Neuronal stem cell (in vitro differentiated cells): ENCODE measurements around the gene SYNE2.

Experiments used
- DNase-seq: peaks from one replicate; pipeline ENCODE4 v3.0.0-alpha.2; 2013; ENCODE audit warnings: low spot score
- H2AFZ ChIP-seq: one replicate; pipeline ENCODE4 v1.6.1; 2013; ENCODE audit warnings: mild to moderate bottlenecking, low read length, inconsistent platforms
- H2AK5ac ChIP-seq: 2 replicates; pipeline ENCODE4 v1.6.1; 2013; ENCODE audit warnings: low read depth, mild to moderate bottlenecking, inconsistent platforms, low read length, moderate library complexity, mixed read lengths
- H2BK120ac ChIP-seq: 2 replicates; pipeline ENCODE4 v1.6.1; 2013; ENCODE audit warnings: low read depth, mild to moderate bottlenecking, inconsistent platforms, low read length, moderate library complexity, mixed read lengths
- H2BK12ac ChIP-seq: one replicate; pipeline ENCODE4 v1.6.1; 2013; ENCODE audit warnings: low read length, inconsistent platforms
- H2BK15ac ChIP-seq: 2 replicates; pipeline ENCODE4 v1.6.1; 2013; ENCODE audit warnings: mild to moderate bottlenecking, low read length, inconsistent platforms, mixed read lengths
- H2BK5ac ChIP-seq: one replicate; pipeline ENCODE4 v1.6.1; 2013; ENCODE audit warnings: inconsistent platforms, mild to moderate bottlenecking, low read length, moderate library complexity
- H3K14ac ChIP-seq: one replicate; pipeline ENCODE4 v1.6.1; 2013; ENCODE audit warnings: low read length, inconsistent platforms
- H3K18ac ChIP-seq: 2 replicates; pipeline ENCODE4 v1.6.1; 2013; ENCODE audit warnings: low read length, inconsistent platforms
- H3K23ac ChIP-seq: 2 replicates; pipeline ENCODE4 v1.6.1; 2013; ENCODE audit warnings: low read depth, mild to moderate bottlenecking, mixed read lengths, low read length, inconsistent platforms; ENCODE audit not compliant: poor library complexity
- H3K27ac ChIP-seq: replicated peaks from 3 replicates; pipeline ENCODE4 v1.5.1; 2013; ENCODE audit warnings: low read length, inconsistent platforms
- H3K27me3 ChIP-seq, 3 experiments: 2 replicates each; pipeline ENCODE4 v1.6.1; 2013; ENCODE audit warnings: low read length in 3 of 3, mild to moderate bottlenecking in 2 of 3, inconsistent platforms in 1 of 3, low read depth in 1 of 3, mixed read lengths in 1 of 3, moderate library complexity in 1 of 3; ENCODE audit not compliant: control insufficient read depth in 3 of 3, insufficient read depth in 3 of 3
- H3K36me3 ChIP-seq, 2 donors: replicated peaks in 1 of 2; 2 replicates each; pipeline ENCODE4 v1.6.1; 2013; ENCODE audit warnings: low read length in 2 of 2; ENCODE audit not compliant: control insufficient read depth in 2 of 2, insufficient read depth in 2 of 2
- H3K4ac ChIP-seq: 2 replicates; pipeline ENCODE4 v1.6.1; 2013; ENCODE audit warnings: inconsistent platforms, mild to moderate bottlenecking, low read length, moderate library complexity
- H3K4me1 ChIP-seq, 2 donors: 1 replicate in 1 of 2; 2 replicates in 1 of 2; pipeline ENCODE4 v1.6.1; 2013; ENCODE audit warnings: low read length in 2 of 2, low read depth in 1 of 2; ENCODE audit not compliant: control insufficient read depth in 2 of 2, insufficient read depth in 1 of 2
- H3K4me2 ChIP-seq: one replicate; pipeline ENCODE4 v1.6.1; 2013; ENCODE audit warnings: mild to moderate bottlenecking, low read length, inconsistent platforms; ENCODE audit not compliant: insufficient read depth, poor library complexity, severe bottlenecking
- H3K4me3 ChIP-seq, 2 donors: 2 replicates each; pipeline ENCODE4 v1.5.1; 2013; ENCODE audit warnings: low read length in 2 of 2, mild to moderate bottlenecking in 2 of 2, inconsistent platforms in 1 of 2, moderate library complexity in 1 of 2
- H3K79me1 ChIP-seq: one replicate; pipeline ENCODE4 v1.6.1; 2013; ENCODE audit warnings: low read depth, mild to moderate bottlenecking, inconsistent platforms, low read length, moderate library complexity
- H3K9ac ChIP-seq: one replicate; pipeline ENCODE4 v1.6.1; 2013; ENCODE audit warnings: mild to moderate bottlenecking, low read depth, low read length, inconsistent platforms; ENCODE audit not compliant: poor library complexity
- H3K9me3 ChIP-seq, 2 donors: replicated peaks in 1 of 2; 2 replicates each; pipeline versions ENCODE3 to v1.6.1; 2013; ENCODE audit warnings: low read length in 2 of 2, mild to moderate bottlenecking in 2 of 2, inconsistent platforms in 1 of 2, low read depth in 1 of 2, mixed read lengths in 1 of 2, moderate library complexity in 1 of 2; ENCODE audit not compliant: control insufficient read depth in 2 of 2, insufficient read depth in 1 of 2
- H4K8ac ChIP-seq: one replicate; pipeline ENCODE4 v1.6.1; 2013; ENCODE audit warnings: low read depth, mild to moderate bottlenecking, inconsistent platforms, low read length, moderate library complexity
- H4K91ac ChIP-seq: one replicate; pipeline ENCODE4 v1.6.1; 2013; ENCODE audit warnings: low read length, low read depth, mild to moderate bottlenecking, inconsistent platforms; ENCODE audit not compliant: poor library complexity
- WGBS, 2 donors: extraction: QIAGEN DNeasy Blood & Tissue Kit; methylation state at CpG; one replicate each; pipeline ENCODE4 v1.1.7; 2013; ENCODE audit warnings: missing lambda C conversion rate in 2 of 2, mixed read lengths in 1 of 2; ENCODE audit not compliant: insufficient read length in 2 of 2, insufficient replicate concordance in 1 of 2; ENCODE audit errors: extremely low coverage in 2 of 2; 5-methylcytosine and 5-hydroxymethylcytosine counted together

SYNE2 gene

DNA sequence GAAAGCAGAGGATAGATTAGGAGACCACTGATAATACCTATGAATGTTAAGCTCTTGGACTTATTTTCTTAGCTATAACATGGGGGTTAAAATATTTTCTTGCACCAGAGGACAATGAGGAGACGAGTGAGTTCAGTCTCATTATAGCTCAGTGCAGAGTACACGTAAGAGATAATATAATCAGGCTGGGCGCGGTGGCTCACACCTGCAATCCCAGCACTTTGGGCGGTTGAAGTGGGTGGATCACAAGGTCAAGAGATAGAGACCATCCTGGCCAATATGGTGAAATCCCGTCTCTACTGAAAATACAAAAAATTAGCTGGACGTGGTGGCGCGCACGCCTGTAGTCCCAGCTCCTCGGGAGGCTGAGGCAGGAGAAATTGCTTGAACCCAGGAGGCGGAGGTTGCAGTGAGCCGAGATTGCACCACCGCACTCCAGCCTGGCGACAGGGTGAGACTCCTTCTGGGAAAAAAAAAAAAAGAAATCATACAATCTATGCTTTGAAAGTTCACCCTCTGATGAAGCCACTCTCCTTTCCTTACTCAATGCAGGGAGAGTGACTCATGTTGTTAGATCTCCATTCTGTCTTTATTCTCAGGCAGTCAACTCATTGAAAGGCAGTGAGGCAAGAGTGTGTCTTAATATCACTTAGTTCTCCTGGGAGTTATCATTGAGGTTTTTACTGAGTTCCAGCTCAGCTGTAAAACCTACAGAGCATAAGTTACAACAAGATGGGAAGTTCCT, 134.2 kb downstream of the SYNE2 start:
- H2BK15ac ChIP-seq: no peak overlapping the region
- H3K4ac ChIP-seq: no peak overlapping the region
- no peak overlapping the region for H3K4me2 ChIP-seq
- peak; percentile 2 for DNase-seq
- no peak overlapping the region for H3K9ac ChIP-seq
- H3K23ac ChIP-seq: no peak overlapping the region
- H3K14ac ChIP-seq: no peak overlapping the region
- H3K9me3 ChIP-seq: no peaks in the 10 kb centered on the region
- H3K27ac ChIP-seq: no peak overlapping the region
- H3K27me3 ChIP-seq: no peaks in the 10 kb centered on the region
- no peak overlapping the region for H4K8ac ChIP-seq
- H2BK120ac ChIP-seq: no peak overlapping the region
- no peak overlapping the region for H4K91ac ChIP-seq
- no peak overlapping the region for H3K4me3 ChIP-seq
- no peak overlapping the region for H3K18ac ChIP-seq
- no peak overlapping the region for H2BK12ac ChIP-seq
- H3K36me3 ChIP-seq: peaks cover 6 to 78% of the 10 kb centered on the region in 2 donors
- no peaks in the 10 kb centered on the region for H3K4me1 ChIP-seq
- no CpG with 5 or more reads among the region's 15 CpGs for WGBS, 2 donors
- H2AFZ ChIP-seq: no peak overlapping the region
- no peak overlapping the region for H2BK5ac ChIP-seq
- H3K79me1 ChIP-seq: no peaks in the 10 kb centered on the region
- H2AK5ac ChIP-seq: no peak overlapping the region

DNA sequence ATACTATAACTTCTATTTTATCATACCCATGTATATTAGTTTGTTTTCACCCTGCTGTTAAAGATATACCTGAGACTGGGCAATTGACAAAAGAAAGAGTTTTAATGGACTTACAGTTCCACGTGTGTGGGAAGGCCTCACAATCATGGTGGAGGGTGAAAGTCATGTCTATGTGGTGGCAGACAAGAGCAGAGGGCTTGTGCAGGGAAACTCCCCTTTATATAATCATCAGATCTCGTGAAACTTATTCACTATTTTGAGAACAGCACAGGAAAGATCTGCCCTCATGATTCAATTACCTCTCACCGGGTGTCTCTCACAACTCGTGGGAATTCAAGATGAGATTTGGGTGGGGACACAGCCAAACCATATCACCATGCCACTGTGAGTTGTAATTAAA, 135.8 kb downstream of the SYNE2 start:
- H3K79me1 ChIP-seq: no peaks in the 10 kb centered on the region
- H3K27ac ChIP-seq: no peak overlapping the region
- H3K36me3 ChIP-seq: peaks cover 10 to 78% of the 10 kb centered on the region in 2 donors
- H2AK5ac ChIP-seq: no peak overlapping the region
- H3K23ac ChIP-seq: no peak overlapping the region
- no peak overlapping the region for H2BK15ac ChIP-seq
- H3K18ac ChIP-seq: no peak overlapping the region
- no peak overlapping the region for H2BK12ac ChIP-seq
- no peak overlapping the region for H4K91ac ChIP-seq
- no peak for DNase-seq
- H2BK120ac ChIP-seq: no peak overlapping the region
- no peak overlapping the region for H3K4me3 ChIP-seq
- no CpG with 5 or more reads among the region's 4 CpGs for WGBS, 2 donors
- no peak overlapping the region for H3K9ac ChIP-seq
- no peaks in the 10 kb centered on the region for H3K9me3 ChIP-seq
- H3K27me3 ChIP-seq: no peaks in the 10 kb centered on the region
- no peak overlapping the region for H2BK5ac ChIP-seq
- no peak overlapping the region for H3K14ac ChIP-seq
- H2AFZ ChIP-seq: no peak overlapping the region
- H3K4me2 ChIP-seq: no peak overlapping the region
- no peaks in the 10 kb centered on the region for H3K4me1 ChIP-seq
- H4K8ac ChIP-seq: no peak overlapping the region
- H3K4ac ChIP-seq: no peak overlapping the region

DNA sequence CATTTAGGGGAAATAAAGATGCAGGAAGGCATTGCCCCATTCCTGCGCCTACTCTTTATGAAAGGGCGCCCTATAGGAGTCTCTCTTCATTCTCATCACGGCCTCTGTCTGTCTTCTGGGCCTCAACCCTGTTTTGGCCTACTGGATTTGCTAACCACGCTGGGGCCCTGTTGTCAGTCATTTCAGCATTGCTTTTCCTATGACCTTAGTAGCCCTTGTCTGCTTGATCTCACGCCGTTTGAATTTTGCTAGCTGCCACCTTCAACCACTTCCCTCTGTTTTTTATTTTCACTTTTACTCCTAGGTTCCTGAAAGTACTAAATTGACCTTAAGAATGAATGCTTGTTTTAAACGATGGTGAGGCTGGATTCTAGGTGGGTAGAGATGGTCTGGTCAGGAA, 139.0 kb downstream of the SYNE2 start:
- Histone ChIP-seq H2BK15ac (no peak overlapping the region), H2AFZ (no peak overlapping the region), H3K4me3 (no peak overlapping the region), H3K27ac (no peak overlapping the region), H3K23ac (no peak overlapping the region), H3K18ac (no peak overlapping the region), H3K79me1 (no peaks in the 10 kb centered on the region), H4K91ac (no peak overlapping the region), H3K27me3 (no peaks in the 10 kb centered on the region), H2BK12ac (no peak overlapping the region), H3K36me3 (peaks cover 11 to 88% of the 10 kb centered on the region in 2 donors), H2AK5ac (no peak overlapping the region), H4K8ac (no peak overlapping the region), H2BK120ac (no peak overlapping the region), H2BK5ac (no peak overlapping the region), H3K9me3 (no peaks in the 10 kb centered on the region), H3K4ac (no peak overlapping the region), H3K9ac (no peak overlapping the region), H3K4me1 (peaks cover under 1 to 3% of the 10 kb centered on the region in 2 donors), H3K14ac (no peak overlapping the region), H3K4me2 (no peak overlapping the region)
- no peak for DNase-seq
- no CpG with 5 or more reads among the region's 7 CpGs for WGBS, 2 donors

DNA sequence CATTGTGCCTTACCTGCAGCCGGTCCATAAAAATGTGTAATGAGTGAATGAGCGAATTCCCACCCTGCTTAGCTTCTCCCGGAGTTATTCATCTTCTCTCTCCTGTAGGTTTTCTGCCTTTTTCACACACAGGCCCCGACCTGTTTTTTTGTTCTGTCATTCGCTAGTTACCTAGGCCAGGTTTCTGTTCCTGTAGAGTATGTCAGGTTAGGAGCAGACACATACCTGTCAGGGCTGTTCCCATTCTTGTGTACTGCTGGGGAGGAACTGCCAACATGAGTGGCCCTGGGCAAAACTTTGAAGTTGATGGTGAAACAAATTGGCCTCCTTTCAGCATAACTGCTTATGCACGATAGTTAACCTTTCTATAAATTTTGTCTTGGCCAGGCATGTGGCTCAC, 140.1 kb downstream of the SYNE2 start:
- Histone ChIP-seq H3K4ac (no peak overlapping the region), H4K8ac (no peak overlapping the region), H2BK120ac (no peak overlapping the region), H2BK5ac (no peak overlapping the region), H4K91ac (no peak overlapping the region), H3K9me3 (peaks cover 0 to 3% of the 10 kb centered on the region in 2 donors), H3K4me1 (peaks cover 2 to 3% of the 10 kb centered on the region in 2 donors), H3K27me3 (no peaks in the 10 kb centered on the region), H3K18ac (no peak overlapping the region), H2AFZ (no peak overlapping the region), H2BK15ac (no peak overlapping the region), H3K79me1 (no peaks in the 10 kb centered on the region), H3K4me2 (no peak overlapping the region), H3K14ac (no peak overlapping the region), H2AK5ac (no peak overlapping the region), H3K9ac (no peak overlapping the region), H3K27ac (no peak overlapping the region), H3K36me3 (peaks cover 17 to 96% of the 10 kb centered on the region in 2 donors), H3K4me3 (no peak overlapping the region), H2BK12ac (no peak overlapping the region), H3K23ac (no peak overlapping the region)
- no peak for DNase-seq
- no CpG with 5 or more reads among the region's 6 CpGs for WGBS, 2 donors
